ENCODE results near the gene RNF31. TPM values are rescaled to one million over a fixed set of nuclear protein-coding genes. Genes with fewer than 3 reads are reported as not detected.

The RNF31 gene
- total and polyA plus RNA-seq, 9 donors, result 19.2 to 74.4 (median 52.3) TPM

DNA sequence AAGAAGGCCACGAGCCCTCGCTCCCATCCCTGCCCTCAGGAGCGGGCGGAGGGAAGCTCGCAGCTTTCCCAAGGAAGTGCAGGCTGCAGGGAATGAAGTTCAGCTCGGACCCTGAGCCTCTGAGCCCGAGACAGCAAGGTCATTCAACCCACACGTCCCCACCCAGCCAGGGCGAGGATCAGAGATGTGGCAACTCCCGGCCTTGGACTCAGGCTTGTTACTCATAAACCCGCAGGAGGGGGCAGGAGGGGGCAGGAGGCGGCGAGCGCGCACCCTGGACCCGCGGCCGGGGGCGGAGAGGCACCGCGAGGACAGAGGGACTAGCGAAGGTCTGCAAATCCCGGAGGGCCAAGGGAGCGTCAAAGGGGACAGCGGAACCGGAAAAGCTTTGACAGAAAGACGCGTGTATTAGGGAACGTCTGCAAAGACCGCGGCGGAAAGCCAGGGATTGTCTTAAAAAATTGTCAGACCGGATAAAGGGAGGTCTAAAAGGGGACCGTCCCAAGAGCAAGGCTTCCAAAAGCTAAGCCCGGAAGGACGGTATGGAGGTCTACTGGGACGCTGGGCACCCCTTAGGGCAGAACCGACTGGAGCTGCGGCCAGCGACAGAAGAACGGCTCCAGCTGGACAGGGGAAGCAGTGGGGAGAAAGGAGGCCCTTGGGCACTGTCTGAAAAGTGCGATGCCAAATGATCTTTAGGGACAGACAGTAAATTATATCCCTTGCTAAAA lies 33.3 kb upstream of the RNF31 start:
- Histone ChIP-seq H3K27me3 (no peaks in the 10 kb centered on the region), H3K9me3 (no peaks in the 10 kb centered on the region), H3K4me1 (ENCODE audit: insufficient read depth) (peaks cover 6% of the 10 kb centered on the region), H3K27ac (peak overlapping the region; percentile 97 to 100), H3K36me3 (peaks cover 8% of the 10 kb centered on the region), H3K4me3 (peak overlapping the region; percentile 84)
- TF ChIP-seq, protein P1, sequence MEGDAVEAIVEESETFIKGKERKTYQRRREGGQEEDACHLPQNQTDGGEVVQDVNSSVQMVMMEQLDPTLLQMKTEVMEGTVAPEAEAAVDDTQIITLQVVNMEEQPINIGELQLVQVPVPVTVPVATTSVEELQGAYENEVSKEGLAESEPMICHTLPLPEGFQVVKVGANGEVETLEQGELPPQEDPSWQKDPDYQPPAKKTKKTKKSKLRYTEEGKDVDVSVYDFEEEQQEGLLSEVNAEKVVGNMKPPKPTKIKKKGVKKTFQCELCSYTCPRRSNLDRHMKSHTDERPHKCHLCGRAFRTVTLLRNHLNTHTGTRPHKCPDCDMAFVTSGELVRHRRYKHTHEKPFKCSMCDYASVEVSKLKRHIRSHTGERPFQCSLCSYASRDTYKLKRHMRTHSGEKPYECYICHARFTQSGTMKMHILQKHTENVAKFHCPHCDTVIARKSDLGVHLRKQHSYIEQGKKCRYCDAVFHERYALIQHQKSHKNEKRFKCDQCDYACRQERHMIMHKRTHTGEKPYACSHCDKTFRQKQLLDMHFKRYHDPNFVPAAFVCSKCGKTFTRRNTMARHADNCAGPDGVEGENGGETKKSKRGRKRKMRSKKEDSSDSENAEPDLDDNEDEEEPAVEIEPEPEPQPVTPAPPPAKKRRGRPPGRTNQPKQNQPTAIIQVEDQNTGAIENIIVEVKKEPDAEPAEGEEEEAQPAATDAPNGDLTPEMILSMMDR (IDR thresholded peaks at IDR 0.05), result peak in 1 of 3 donors; percentile 7
- peak; percentile 41 for TF ChIP-seq POLR2A (IDR thresholded peaks at IDR 0.05)
- no peak for TF ChIP-seq EP300 (IDR thresholded peaks at IDR 0.05)
- 0% methylated on average over 42 of the region's 42 CpGs for WGBS, 3 donors
- intact Hi-C loops (cut with DNase I), result loop anchor here in 1 of 4 donors (2.0 kb wide), 1 partner anchor 27 kb away; the partner anchor contains the start of gene EMC9
- DNase-seq, result peak; percentile 79 to 91 (median 85)

DNA sequence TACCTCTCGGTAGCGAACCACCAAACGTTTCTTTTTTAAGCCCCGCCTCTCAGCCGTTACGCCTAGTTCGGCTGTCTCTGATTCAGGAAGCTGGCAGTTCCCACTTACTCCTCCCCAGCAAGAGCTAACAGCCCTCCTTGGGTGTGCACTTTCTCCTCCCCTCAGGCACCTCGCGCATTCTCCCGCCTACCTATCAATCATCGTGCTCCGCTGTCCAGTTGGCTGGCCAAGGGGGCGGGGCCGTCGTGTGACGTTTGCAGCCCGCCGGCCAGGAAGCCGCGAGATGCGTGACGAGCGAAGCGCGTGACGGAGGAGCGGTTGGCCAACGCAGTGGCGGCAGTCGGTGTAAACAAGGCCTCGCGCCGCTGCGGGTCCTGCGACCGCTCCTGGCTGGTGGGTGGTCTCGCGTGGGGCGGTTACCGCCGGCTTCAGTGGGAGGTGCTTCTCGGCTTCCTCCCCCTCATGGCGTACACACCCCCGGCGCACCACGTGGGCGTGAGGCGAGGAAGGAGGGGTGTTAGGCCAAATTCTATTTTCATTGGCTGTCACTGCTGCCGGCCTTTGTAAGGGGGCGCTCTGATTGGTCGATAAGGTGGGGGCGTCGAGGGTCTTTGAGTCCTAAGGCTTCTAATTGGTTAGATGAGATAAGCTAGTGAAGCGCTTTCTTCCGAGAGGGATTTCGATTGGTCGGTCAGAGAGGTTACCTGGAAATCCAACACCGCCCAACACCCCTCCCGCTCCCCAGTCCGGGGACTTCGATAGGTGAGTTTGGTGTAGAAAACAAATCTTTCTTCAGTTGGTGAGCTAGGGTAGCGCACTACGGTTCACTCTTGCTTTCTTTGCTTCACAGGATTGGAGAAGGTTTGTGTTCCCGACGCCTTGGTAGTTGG lies 32.5 kb upstream of the RNF31 start, which contains the start of the genes DCAF11 and NRL:
Gene DCAF11, plus strand, starts transcription at position 246 of the 890 bp plus-strand sequence. CDS start 818 bp downstream, outside the sequence.
Gene NRL, minus strand, starts transcription at position 418 of the 890 bp plus-strand sequence. CDS start 32,101 bp downstream, outside the sequence.
- DNase-seq, result peak; percentile 98 to 99 (median 99)
- Histone ChIP-seq H3K36me3 (peaks cover 8% of the 10 kb centered on the region), H3K27ac (peak within 1 kb of the TSS; percentile 97 to 100), H3K4me3 (peak within 1 kb of the TSS; percentile 84), H3K9me3 (no peaks in the 10 kb centered on the region), H3K4me1 (ENCODE audit: insufficient read depth) (peaks cover 6% of the 10 kb centered on the region), H3K27me3 (no peaks in the 10 kb centered on the region)
- WGBS, 3 donors, result 0% methylated on average over 65 of the region's 65 CpGs
- TF ChIP-seq POLR2A (IDR thresholded peaks at IDR 0.05) (peak; percentile 74), EP300 (IDR thresholded peaks at IDR 0.05) (peak; percentile 98)
- TF ChIP-seq, protein P1 (IDR thresholded peaks at IDR 0.05), result no peak
- intact Hi-C loops (cut with DNase I), result loop anchor here in 1 of 4 donors (2.0 kb wide), 1 partner anchor 26 kb away; the partner anchor contains the start of gene EMC9

DNA sequence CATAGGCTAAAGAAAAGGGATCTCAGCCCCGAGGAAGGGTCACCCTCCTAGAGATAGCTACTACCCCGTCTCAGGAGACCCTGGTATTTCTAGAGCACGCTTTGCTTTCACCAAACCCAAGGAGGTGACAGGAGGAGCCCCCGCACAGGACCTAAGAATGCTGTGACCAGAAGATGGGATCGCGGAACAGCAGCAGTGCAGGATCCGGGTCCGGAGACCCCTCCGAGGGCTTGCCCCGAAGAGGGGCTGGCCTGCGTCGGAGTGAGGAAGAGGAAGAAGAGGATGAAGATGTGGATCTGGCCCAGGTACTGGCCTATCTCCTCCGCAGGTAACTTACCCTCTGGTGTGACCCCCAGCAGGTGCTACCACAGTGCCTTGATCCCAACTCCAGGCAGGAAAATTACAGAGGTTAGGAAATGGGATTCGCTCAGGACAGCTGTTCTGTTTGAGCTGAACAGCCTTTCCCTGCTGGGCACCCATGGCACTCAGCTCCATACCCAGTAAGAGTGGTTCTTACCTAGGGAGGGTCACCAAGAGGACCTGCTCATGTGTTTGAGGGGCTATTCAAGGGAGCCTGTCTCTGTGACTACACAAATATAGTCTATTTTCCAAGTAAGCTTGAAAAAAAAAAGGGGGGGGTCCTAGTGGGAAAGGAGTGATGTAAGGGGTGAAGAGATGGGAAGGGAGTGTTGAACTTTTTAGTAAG lies 31.7 kb upstream of the RNF31 start:
- intact Hi-C loops (cut with DNase I), result loop anchor here in 1 of 4 donors (2.0 kb wide), 1 partner anchor 25 kb away; the partner anchor contains the start of gene EMC9

More for the DNA sequence above, 31.7 kb upstream of the RNF31 start:
- WGBS, 3 donors, result 2 to 4% (median 2%) methylated on average over 14 of the region's 14 CpGs
- TF ChIP-seq EP300 (IDR thresholded peaks at IDR 0.05) (no peak), POLR2A (IDR thresholded peaks at IDR 0.05) (no peak)
- TF ChIP-seq, protein P1 (IDR thresholded peaks at IDR 0.05), result no peak
- DNase-seq, result peak in 3 of 5 donors; percentile 38 to 58 (median 56)
- H3K27ac ChIP-seq, result peak overlapping the region; percentile 43 to 100
- H3K4me3 ChIP-seq, result peak overlapping the region; percentile 84
- H3K9me3 ChIP-seq, result no peaks in the 10 kb centered on the region
- H3K4me1 ChIP-seq (ENCODE audit: insufficient read depth), result peaks cover 6% of the 10 kb centered on the region
- H3K36me3 ChIP-seq, result peaks cover 8% of the 10 kb centered on the region
- no peaks in the 10 kb centered on the region for H3K27me3 ChIP-seq

Data from ovary (tissue), 9 donors.